ENCODE measurements around the gene IL1R1. TPM values are rescaled to one million over a fixed set of nuclear protein-coding genes. Genes with fewer than 3 reads are reported as not detected.

IL1R1 gene
- total and polyA plus RNA-seq, 10 of the 15 experiments (the other 5 are each of a cell fraction or from before 2014, with no cell fraction given), result 0.17 to 13.2 (median 0.53) TPM

- Histone ChIP-seq H3K79me2 (ENCODE audit: control insufficient read depth, insufficient read depth, low read length) (no peaks in the 10 kb centered on the region), H2AFZ (ENCODE audit: control insufficient read depth, low read depth, low read length) (no peak overlapping the region), H3K27ac (ENCODE audit: control insufficient read depth, insufficient read depth) (no peak overlapping the region), H4K20me1 (ENCODE audit: control insufficient read depth, insufficient read depth) (no peaks in the 10 kb centered on the region), H3K4me2 (ENCODE audit: control insufficient read depth, insufficient read depth) (no peak overlapping the region), H3K9ac (ENCODE audit: control insufficient read depth, insufficient read depth, low read length) (no peak overlapping the region), H3K27me3 (replicated peaks in 1 of 2; ENCODE audit: control insufficient read depth in 2 of 2, insufficient read depth in 2 of 2, low read length in 1 of 2) (no peaks in the 10 kb centered on the region), H3K4me1 (ENCODE audit: control insufficient read depth, insufficient read depth, low read length) (no peaks in the 10 kb centered on the region), H3K36me3 (ENCODE audit: control insufficient read depth in 2 of 2, insufficient read depth in 2 of 2, low read length in 1 of 2) (no peaks in the 10 kb centered on the region), H3K4me3 (no peak overlapping the region), H3K9me3 (replicated peaks; ENCODE audit: control insufficient read depth, insufficient read depth, low read length) (no peaks in the 10 kb centered on the region)
- ChIA-PET RAD21 (ENCODE audit: unreplicated experiment) (no interaction called here), SMC1A (ENCODE audit: uncharacterized antibody, unreplicated experiment) (interaction anchor here (3.0 kb wide), 1 partner anchor 60 kb away, joined by 14 read pairs; no protein-coding TSS in a partner anchor), POLR2A (interaction anchor here (0.6 kb wide), 1 partner anchor 123 kb away, joined by 7 read pairs; no protein-coding TSS in a partner anchor), CTCF (interaction anchor here (0.7 to 1.2 kb wide), 2 partner anchors 24 to 60 kb away, joined by 3 read pairs; no protein-coding TSS in a partner anchor)
- intact Hi-C loops (cut with micrococcal nuclease; ENCODE audit: unreplicated experiment) (no loop called here), in situ Hi-C loops (cut with MboI) (no loop called here)
- DNase-seq (ENCODE audit: low read depth, low spot score) (no peak), ATAC-seq (no peak), FAIRE-seq (no peak)
- WGBS (ENCODE audit: insufficient coverage, insufficient replicate concordance, low lambda C conversion rate, missing lambda C conversion rate), result 5% methylated on average over 1 of the region's 1 CpG
- BruUV-seq (replicated peaks), result no TSS peak
- no peak for TF ChIP-seq CHD2 (IDR thresholded peaks at IDR 0.05; ENCODE audit: borderline replicate concordance, low read depth, low read length)
- no peak for TF ChIP-seq NFIC (IDR thresholded peaks at IDR 0.05; ENCODE audit: low read depth, low read length)
- TF ChIP-seq RELB (IDR thresholded peaks at IDR 0.05; ENCODE audit: low read depth), result no peak
- no peak for TF ChIP-seq YBX1 (IDR thresholded peaks at IDR 0.05)
- no peak for TF ChIP-seq ATF2 (IDR thresholded peaks at IDR 0.05; ENCODE audit: low read length)
- no peak for TF ChIP-seq NR2F1 (conservative IDR thresholded peaks at IDR 0.05)
- no peak for TF ChIP-seq FOS (IDR thresholded peaks at IDR 0.05; ENCODE audit: borderline replicate concordance, extremely low read depth, insufficient read length)
- TF ChIP-seq IKZF1 (conservative IDR thresholded peaks at IDR 0.05), result no peak
- TF ChIP-seq EGR1 (IDR thresholded peaks at IDR 0.05; ENCODE audit: borderline replicate concordance in 1 of 2, low read depth in 2 of 2, low read length in 2 of 2), result no peak
- TF ChIP-seq ZNF24 (IDR thresholded peaks at IDR 0.05), result no peak
- no peak for TF ChIP-seq SIN3A (IDR thresholded peaks at IDR 0.05; ENCODE audit: low read depth, low read length)
- no peak for TF ChIP-seq IKZF2 (IDR thresholded peaks at IDR 0.05)
- TF ChIP-seq ZBTB4 (CRISPR knock-in tag; IDR thresholded peaks at IDR 0.05), result no peak
- TF ChIP-seq ZBTB40 (IDR thresholded peaks at IDR 0.05; ENCODE audit: borderline replicate concordance), result no peak
- TF ChIP-seq KDM1A (IDR thresholded peaks at IDR 0.05; ENCODE audit: borderline replicate concordance), result no peak
These were observed 38.1 kb downstream of the IL1R1 start for GRCh38 chr2:102180687-102180999.
